ENCODE results near the gene ZNF729. TPM values are rescaled to one million over a fixed set of nuclear protein-coding genes. Genes with fewer than 3 reads are reported as not detected.

The ZNF729 gene
- total RNA-seq, 4 donors from 2014 or later = not detected

- H3K27me3 ChIP-seq = no peaks in the 10 kb centered on the region
- peaks cover 7% of the 10 kb centered on the region for H3K9me3 ChIP-seq
- no peak overlapping the region for H3K4me3 ChIP-seq
- peak in 1 of 2 donors; percentile 2 for DNase-seq (ENCODE audit: low spot score in 2 of 2)
- no peaks in the 10 kb centered on the region for H3K36me3 ChIP-seq
- no peak for TF ChIP-seq CTCF (IDR thresholded peaks at IDR 0.05)
- TF ChIP-seq POLR2AphosphoS5 (IDR thresholded peaks at IDR 0.05) = no peak
- no peak for TF ChIP-seq POLR2A (IDR thresholded peaks at IDR 0.05)
- no peak for TF ChIP-seq EP300 (IDR thresholded peaks at IDR 0.05)
- 88% methylated on average over 2 of the region's 2 CpGs for WGBS
- H3K4me1 ChIP-seq = no peaks in the 10 kb centered on the region
- no peak overlapping the region for H3K27ac ChIP-seq
Measured at GRCh38 chr19:22335716-22336115, 49.5 kb downstream of the ZNF729 start.

DNA sequence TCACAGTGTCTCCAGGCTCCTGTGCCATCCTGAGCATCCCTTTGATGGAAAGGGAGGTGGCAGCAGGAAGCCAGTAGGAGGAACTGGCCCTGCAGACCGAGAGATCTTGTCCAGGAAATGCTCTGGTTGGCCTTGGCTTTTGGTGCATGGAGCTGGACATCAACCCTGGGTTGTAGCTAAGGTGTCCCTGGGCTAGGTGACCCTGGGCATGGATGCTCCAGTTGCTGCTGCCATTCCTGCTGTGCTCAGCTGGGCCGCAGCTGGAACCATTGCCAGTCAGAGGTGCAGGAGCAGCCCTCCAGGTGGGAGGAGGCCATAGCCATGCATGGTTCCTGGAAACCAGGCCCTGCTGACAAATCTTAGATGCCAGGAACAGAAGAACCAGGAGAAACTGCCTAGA is 68.4 kb downstream of the ZNF729 start:
- H3K27me3 ChIP-seq = no peaks in the 10 kb centered on the region
- H3K36me3 ChIP-seq = no peaks in the 10 kb centered on the region
- TF ChIP-seq POLR2A (IDR thresholded peaks at IDR 0.05) = no peak
- no peak for TF ChIP-seq CTCF (IDR thresholded peaks at IDR 0.05)
- no peak for TF ChIP-seq POLR2AphosphoS5 (IDR thresholded peaks at IDR 0.05)
- no peak for TF ChIP-seq EP300 (IDR thresholded peaks at IDR 0.05)
- peaks cover 8% of the 10 kb centered on the region for H3K9me3 ChIP-seq
- no peak for DNase-seq (ENCODE audit: low spot score in 2 of 2)
- H3K27ac ChIP-seq = no peak overlapping the region
- WGBS = 57% methylated on average over 2 of the region's 2 CpGs
- H3K4me3 ChIP-seq = no peak overlapping the region
- no peaks in the 10 kb centered on the region for H3K4me1 ChIP-seq

Other genes starting within 250 kb of the ZNF729 start
- 1 to 10 TPM in 1 of 4 donors, under 1 TPM in 3; 0.53 to 2.0 (median 0.73) TPM for gene ZNF257, start 234.0 kb upstream of the ZNF729 start, total RNA-seq
- gene ZNF676, start 89.5 kb upstream of the ZNF729 start, total RNA-seq = under 1 TPM in 3 of 4 donors, not detected in 1; 0.25 to 0.72 (median 0.60) TPM
- 1 to 10 TPM in 3 of 4 donors, not detected in 1; 1.9 to 4.5 (median 1.9) TPM for gene ZNF98, start 135.9 kb downstream of the ZNF729 start, total RNA-seq

Measured in suprapubic skin (tissue), 4 donors.